ENCODE data around the gene ZNF473. TPM values are rescaled to one million over a fixed set of nuclear protein-coding genes. Genes with fewer than 3 reads are reported as not detected.

Gene ZNF473
- total RNA-seq, 1 experiment from 2014 or later, result 13.9 TPM

- DNase-seq, result no peak
- H3F3A ChIP-seq (ENCODE audit: insufficient read depth, low read depth), result peaks cover 23% of the 10 kb centered on the region
- TF ChIP-seq CTCF (conservative IDR thresholded peaks at IDR 0.05) (no peak), EZH2 (IDR thresholded peaks at IDR 0.05; ENCODE audit: low read depth) (no peak)
- intact Hi-C loops (cut with micrococcal nuclease; ENCODE audit: unreplicated experiment), result no loop called here
- H2AFZ ChIP-seq, result no peak overlapping the region
- H3K36me3 ChIP-seq (ENCODE audit: low read depth), result peaks cover 7% of the 10 kb centered on the region; the same call in 1 of the 2 replicates
- H3K4me2 ChIP-seq, result no peak overlapping the region
- no peak overlapping the region for H3K27ac ChIP-seq
- no peaks in the 10 kb centered on the region for H3K9me2 ChIP-seq (ENCODE audit: insufficient read depth)
- no peak overlapping the region for H3K4me3 ChIP-seq
- H3K27me3 ChIP-seq (ENCODE audit: insufficient read depth, low read depth), result no peaks in the 10 kb centered on the region
- H3K79me2 ChIP-seq (ENCODE audit: low read depth), result no peaks in the 10 kb centered on the region
- POLR2A ChIA-PET (ENCODE audit: unreplicated experiment), result no interaction called here
- BruUV-seq (replicated peaks), result no TSS peak
- CTCF ChIA-PET, result no interaction called here
- H3K4me1 ChIP-seq (replicated peaks; ENCODE audit: insufficient read depth), result no peaks in the 10 kb centered on the region
- peaks cover 34% of the 10 kb centered on the region for H4K20me1 ChIP-seq (ENCODE audit: insufficient read depth)
- H3K9me3 ChIP-seq (ENCODE audit: insufficient read depth, low read depth), result no peaks in the 10 kb centered on the region
These were observed 37.4 kb upstream of the ZNF473 start for GRCh38 chr19:49988433-49988832.

- H3K79me2 ChIP-seq (ENCODE audit: low read depth), result no peaks in the 10 kb centered on the region
- ChIA-PET POLR2A (ENCODE audit: unreplicated experiment) (interaction anchor here (0.7 kb wide), 1 partner anchor 43 kb away, joined by 3 read pairs; no protein-coding TSS in a partner anchor), CTCF (no interaction called here)
- H3K9me3 ChIP-seq (ENCODE audit: insufficient read depth, low read depth), result no peaks in the 10 kb centered on the region
- H4K20me1 ChIP-seq (ENCODE audit: insufficient read depth), result peaks cover 4% of the 10 kb centered on the region; the same call in 1 of the 2 replicates
- H3K27ac ChIP-seq, result no peak overlapping the region
- BruUV-seq (replicated peaks), result no TSS peak
- H3K4me3 ChIP-seq, result no peak overlapping the region
- H3F3A ChIP-seq (ENCODE audit: insufficient read depth, low read depth), result no peaks in the 10 kb centered on the region
- intact Hi-C loops (cut with micrococcal nuclease; ENCODE audit: unreplicated experiment), result no loop called here
- H2AFZ ChIP-seq, result no peak overlapping the region
- no peaks in the 10 kb centered on the region for H3K27me3 ChIP-seq (ENCODE audit: insufficient read depth, low read depth)
- H3K9me2 ChIP-seq (ENCODE audit: insufficient read depth), result no peaks in the 10 kb centered on the region
- no peak for TF ChIP-seq EZH2 (IDR thresholded peaks at IDR 0.05; ENCODE audit: low read depth)
- no peak for TF ChIP-seq CTCF (conservative IDR thresholded peaks at IDR 0.05)
- no peak for DNase-seq
- 0 out of 2 replicates have a peak, but pooled peaks cover 17% of the 10 kb centered on the region for H3K36me3 ChIP-seq (ENCODE audit: low read depth)
- no peak overlapping the region for H3K4me2 ChIP-seq
- H3K4me1 ChIP-seq (replicated peaks; ENCODE audit: insufficient read depth), result no peaks in the 10 kb centered on the region
These were observed 28.1 kb upstream of the ZNF473 start for GRCh38 chr19:49997709-49998108.

GRCh38 chr19:49999371-50000010, 26.3 kb upstream of the ZNF473 start:
- CTCF ChIA-PET, result no interaction called here
- Histone ChIP-seq H3K4me3 (no peak overlapping the region), H3K4me2 (no peak overlapping the region), H3K4me1 (replicated peaks; ENCODE audit: insufficient read depth) (peaks cover 13% of the 10 kb centered on the region), H3K27me3 (ENCODE audit: insufficient read depth, low read depth) (no peaks in the 10 kb centered on the region), H3K36me3 (ENCODE audit: low read depth) (peaks cover 22% of the 10 kb centered on the region), H3K27ac (no peak overlapping the region), H3K9me3 (ENCODE audit: insufficient read depth, low read depth) (no peaks in the 10 kb centered on the region), H3K79me2 (ENCODE audit: low read depth) (no peaks in the 10 kb centered on the region), H4K20me1 (ENCODE audit: insufficient read depth) (peaks cover 10% of the 10 kb centered on the region), H3K9me2 (ENCODE audit: insufficient read depth) (no peaks in the 10 kb centered on the region), H3F3A (ENCODE audit: insufficient read depth, low read depth) (peaks cover 4% of the 10 kb centered on the region), H2AFZ (no peak overlapping the region)
- intact Hi-C loops (cut with micrococcal nuclease; ENCODE audit: unreplicated experiment), result no loop called here
- no peak for DNase-seq
- BruUV-seq (replicated peaks), result no TSS peak
- POLR2A ChIA-PET (ENCODE audit: unreplicated experiment), result no interaction called here
- TF ChIP-seq CTCF (conservative IDR thresholded peaks at IDR 0.05) (no peak), EZH2 (IDR thresholded peaks at IDR 0.05; ENCODE audit: low read depth) (no peak)

Measured in PC-9 (cell line).